H1 (cell line): Measurements from ENCODE around the gene SSBP3.

Source experiments
- ATF2 ChIP-seq: IDR thresholded peaks from 2 replicates; pipeline ENCODE4 v1.6.1; 2012; ENCODE audit warnings: low read length, inconsistent platforms
- CEBPB ChIP-seq: IDR thresholded peaks from 2 replicates; pipeline ENCODE4 v1.6.1; 2012; ENCODE audit warnings: low read depth, low read length
- NANOG ChIP-seq: IDR thresholded peaks from 2 replicates; pipeline ENCODE4 v1.6.1; 2011; ENCODE audit warnings: low read length, low read depth, mild to moderate bottlenecking, inconsistent platforms; ENCODE audit not compliant: insufficient read depth, poor library complexity, severe bottlenecking
- POLR2AphosphoS5 ChIP-seq: IDR thresholded peaks from 2 replicates; pipeline ENCODE4 v1.6.1; 2011; ENCODE audit warnings: low read depth, low read length
- TF ChIP-seq, protein P1 (sequence below), 3 experiments: IDR thresholded peaks; 1 replicate in 2 of 3; 2 replicates in 1 of 3; pipeline versions ENCODE4 v1.5.1 to v1.6.1; 2011; ENCODE audit warnings: low read length in 3 of 3, mild to moderate bottlenecking in 3 of 3, inconsistent platforms in 2 of 3, low read depth in 1 of 3, moderate library complexity in 1 of 3; ENCODE audit not compliant: insufficient read depth in 1 of 3; ENCODE audit errors: control extremely low read depth in 1 of 3

- TF ChIP-seq NANOG: no peak
- TF ChIP-seq, protein P1, sequence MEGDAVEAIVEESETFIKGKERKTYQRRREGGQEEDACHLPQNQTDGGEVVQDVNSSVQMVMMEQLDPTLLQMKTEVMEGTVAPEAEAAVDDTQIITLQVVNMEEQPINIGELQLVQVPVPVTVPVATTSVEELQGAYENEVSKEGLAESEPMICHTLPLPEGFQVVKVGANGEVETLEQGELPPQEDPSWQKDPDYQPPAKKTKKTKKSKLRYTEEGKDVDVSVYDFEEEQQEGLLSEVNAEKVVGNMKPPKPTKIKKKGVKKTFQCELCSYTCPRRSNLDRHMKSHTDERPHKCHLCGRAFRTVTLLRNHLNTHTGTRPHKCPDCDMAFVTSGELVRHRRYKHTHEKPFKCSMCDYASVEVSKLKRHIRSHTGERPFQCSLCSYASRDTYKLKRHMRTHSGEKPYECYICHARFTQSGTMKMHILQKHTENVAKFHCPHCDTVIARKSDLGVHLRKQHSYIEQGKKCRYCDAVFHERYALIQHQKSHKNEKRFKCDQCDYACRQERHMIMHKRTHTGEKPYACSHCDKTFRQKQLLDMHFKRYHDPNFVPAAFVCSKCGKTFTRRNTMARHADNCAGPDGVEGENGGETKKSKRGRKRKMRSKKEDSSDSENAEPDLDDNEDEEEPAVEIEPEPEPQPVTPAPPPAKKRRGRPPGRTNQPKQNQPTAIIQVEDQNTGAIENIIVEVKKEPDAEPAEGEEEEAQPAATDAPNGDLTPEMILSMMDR (IDR thresholded peaks at IDR 0.05; ENCODE audit: control extremely low read depth in 1 of 3, insufficient read depth in 1 of 3, low read depth in 1 of 3, low read length in 3 of 3): peak in 1 of 3 experiments; percentile 30; a peak in 1 of 4 replicates
- TF ChIP-seq ATF2: no peak
- no peak for TF ChIP-seq CEBPB
- TF ChIP-seq POLR2AphosphoS5: no peak
Observed at GRCh38 chr1:54360165-54361005, 45.8 kb downstream of the SSBP3 start.
